Glutamatergic neuron (in vitro differentiated cells): ENCODE measurements around the gene CHD5. TPM values are rescaled to one million over a fixed set of nuclear protein-coding genes. Genes with fewer than 3 reads are reported as not detected.

Experiments used
- DNase-seq: peaks from one replicate; pipeline ENCODE4 v3.0.0; 2022
- H3K27ac Mint-ChIP-seq: one replicate; pipeline ENCODE4 v1.8.0; 2020; ENCODE audit warnings: mild to moderate bottlenecking, mixed read lengths, inconsistent platforms; ENCODE audit not compliant: unreplicated experiment
- H3K27me3 Mint-ChIP-seq: one replicate; pipeline ENCODE4 v1.8.0; 2020; ENCODE audit warnings: mild to moderate bottlenecking, moderate library complexity, mixed read lengths, inconsistent platforms; ENCODE audit not compliant: unreplicated experiment
- H3K36me3 Mint-ChIP-seq: one replicate; pipeline ENCODE4 v1.8.0; 2020; ENCODE audit warnings: mild to moderate bottlenecking, mixed read lengths, inconsistent platforms; ENCODE audit not compliant: unreplicated experiment
- H3K4me1 Mint-ChIP-seq: one replicate; pipeline ENCODE4 v1.8.0; 2020; ENCODE audit warnings: mild to moderate bottlenecking, low read depth, mixed read lengths, inconsistent platforms; ENCODE audit not compliant: unreplicated experiment
- H3K4me3 Mint-ChIP-seq: one replicate; pipeline ENCODE4 v1.8.0; 2020; ENCODE audit warnings: mild to moderate bottlenecking, mixed read lengths, inconsistent platforms; ENCODE audit not compliant: unreplicated experiment
- H3K9me3 Mint-ChIP-seq: one replicate; pipeline ENCODE4 v1.8.0; 2020; ENCODE audit warnings: mild to moderate bottlenecking, moderate library complexity, mixed read lengths, inconsistent platforms; ENCODE audit not compliant: unreplicated experiment
- CTCF ChIP-seq: fragments of 200-600 bp; sonication (generic); IDR thresholded peaks from one replicate; pipeline ENCODE4 v1.5.0; 2021; ENCODE audit not compliant: partially characterized antibody, unreplicated experiment
- total RNA-seq: library from RNA; stranded (reverse); fragmentation: NEBNext Ultra II Directional; extraction: Animal tissue kit (Norgen Biotek cat#: 25700); gene quantifications from one replicate; pipeline ENCODE4 v1.2.1, GENCODE V29; 2021; ENCODE audit not compliant: unreplicated experiment

CHD5 gene
- total RNA-seq, 1 donor from 2014 or later: 0.96 TPM

- TF ChIP-seq CTCF: no peak
- Mint-ChIP-seq H3K9me3 (no peaks in the 10 kb centered on the region), H3K4me3 (no peak overlapping the region), H3K4me1 (peaks cover 24% of the 10 kb centered on the region), H3K36me3 (no peaks in the 10 kb centered on the region), H3K27me3 (peaks cover 8% of the 10 kb centered on the region), H3K27ac (no peak overlapping the region)
- no peak for DNase-seq
Observed at GRCh38 chr1:6087958-6088357, 92.2 kb downstream of the CHD5 start.

- no peak for DNase-seq
- no peaks in the 10 kb centered on the region for H3K9me3 Mint-ChIP-seq
- H3K4me3 Mint-ChIP-seq: no peak overlapping the region
- H3K4me1 Mint-ChIP-seq: peaks cover 25% of the 10 kb centered on the region
- peaks cover 8% of the 10 kb centered on the region for H3K27me3 Mint-ChIP-seq
- no peak overlapping the region for H3K27ac Mint-ChIP-seq
- no peak for TF ChIP-seq CTCF
- H3K36me3 Mint-ChIP-seq: no peaks in the 10 kb centered on the region
Observed at GRCh38 chr1:6087377-6087772, 92.7 kb downstream of the CHD5 start.

- no peak overlapping the region for H3K4me3 Mint-ChIP-seq
- no peak for DNase-seq
- peaks cover 8% of the 10 kb centered on the region for H3K27me3 Mint-ChIP-seq
- peaks cover 25% of the 10 kb centered on the region for H3K4me1 Mint-ChIP-seq
- H3K36me3 Mint-ChIP-seq: no peaks in the 10 kb centered on the region
- H3K27ac Mint-ChIP-seq: no peak overlapping the region
- TF ChIP-seq CTCF: no peak
- no peaks in the 10 kb centered on the region for H3K9me3 Mint-ChIP-seq
Observed at GRCh38 chr1:6086762-6087376, 93.3 kb downstream of the CHD5 start.

GRCh38 chr1:6086358-6086757, 93.8 kb downstream of the CHD5 start:
- H3K36me3 Mint-ChIP-seq: no peaks in the 10 kb centered on the region
- TF ChIP-seq CTCF: no peak
- peaks cover 8% of the 10 kb centered on the region for H3K27me3 Mint-ChIP-seq
- peaks cover 2% of the 10 kb centered on the region for H3K9me3 Mint-ChIP-seq
- no peak for DNase-seq
- H3K4me3 Mint-ChIP-seq: no peak overlapping the region
- peaks cover 25% of the 10 kb centered on the region for H3K4me1 Mint-ChIP-seq
- H3K27ac Mint-ChIP-seq: no peak overlapping the region

GRCh38 chr1:6085666-6086065, 94.5 kb downstream of the CHD5 start:
- peaks cover 2% of the 10 kb centered on the region for H3K9me3 Mint-ChIP-seq
- no peak for DNase-seq
- no peak overlapping the region for H3K4me3 Mint-ChIP-seq
- no peak overlapping the region for H3K27ac Mint-ChIP-seq
- H3K4me1 Mint-ChIP-seq: peaks cover 20% of the 10 kb centered on the region
- TF ChIP-seq CTCF: no peak
- H3K27me3 Mint-ChIP-seq: peaks cover 8% of the 10 kb centered on the region
- H3K36me3 Mint-ChIP-seq: no peaks in the 10 kb centered on the region
